SH-SY5Y (cell line): ENCODE results near the gene DMRTC2.

Experiments
- GATA2 ChIP-seq: IDR thresholded peaks from 2 replicates; pipeline ENCODE4 v1.6.1; 2011; ENCODE audit warnings: mild to moderate bottlenecking, low read depth, low read length
- GATA3 ChIP-seq: IDR thresholded peaks from 2 replicates; pipeline ENCODE4 v1.6.1; 2011; ENCODE audit warnings: low read depth, mild to moderate bottlenecking, low read length, moderate library complexity

GRCh38 chr19:41844601-41845000 is 241 bp upstream of the DMRTC2 start, which contains the start of gene LYPD4:
- no peak for TF ChIP-seq GATA3
- no peak for TF ChIP-seq GATA2
